Stomach smooth muscle (tissue), 2 donors: ENCODE measurements around the gene IST1.
"Not testable (repeated sequence)": the region's sequence is repeated elsewhere in the genome, so short reads cannot be mapped to it uniquely, and the experiment has no call there.

Source experiments
- H3K27ac ChIP-seq: one replicate; pipeline ENCODE4 v1.7.0; 2013; ENCODE audit warnings: mild to moderate bottlenecking, low read length, inconsistent platforms
- H3K27me3 ChIP-seq, 2 donors: one replicate each; pipeline ENCODE4 v1.7.0; 2013; ENCODE audit warnings: low read length in 2 of 2; ENCODE audit not compliant: insufficient read depth in 2 of 2, control insufficient read depth in 1 of 2
- H3K36me3 ChIP-seq, 2 donors: one replicate each; pipeline ENCODE4 v1.7.0; 2013; ENCODE audit warnings: low read length in 2 of 2; ENCODE audit not compliant: control insufficient read depth in 2 of 2, insufficient read depth in 2 of 2
- H3K4me1 ChIP-seq: one replicate; pipeline ENCODE4 v1.7.0; 2013; ENCODE audit warnings: low read length; ENCODE audit not compliant: control insufficient read depth, insufficient read depth
- H3K4me3 ChIP-seq, 2 donors: one replicate each; pipeline ENCODE4 v1.7.0; 2013; ENCODE audit warnings: low read length in 2 of 2
- H3K9ac ChIP-seq, 2 donors: one replicate each; pipeline ENCODE4 v1.7.0; 2013; ENCODE audit warnings: low read length in 2 of 2, mild to moderate bottlenecking in 1 of 2
- H3K9me3 ChIP-seq, 2 donors: one replicate each; pipeline ENCODE4 v1.7.0; 2013; ENCODE audit warnings: low read length in 2 of 2; ENCODE audit not compliant: control insufficient read depth in 2 of 2
- donor health status: healthy.
- donor health status: Pancreatic carcinoma.

IST1 gene

DNA sequence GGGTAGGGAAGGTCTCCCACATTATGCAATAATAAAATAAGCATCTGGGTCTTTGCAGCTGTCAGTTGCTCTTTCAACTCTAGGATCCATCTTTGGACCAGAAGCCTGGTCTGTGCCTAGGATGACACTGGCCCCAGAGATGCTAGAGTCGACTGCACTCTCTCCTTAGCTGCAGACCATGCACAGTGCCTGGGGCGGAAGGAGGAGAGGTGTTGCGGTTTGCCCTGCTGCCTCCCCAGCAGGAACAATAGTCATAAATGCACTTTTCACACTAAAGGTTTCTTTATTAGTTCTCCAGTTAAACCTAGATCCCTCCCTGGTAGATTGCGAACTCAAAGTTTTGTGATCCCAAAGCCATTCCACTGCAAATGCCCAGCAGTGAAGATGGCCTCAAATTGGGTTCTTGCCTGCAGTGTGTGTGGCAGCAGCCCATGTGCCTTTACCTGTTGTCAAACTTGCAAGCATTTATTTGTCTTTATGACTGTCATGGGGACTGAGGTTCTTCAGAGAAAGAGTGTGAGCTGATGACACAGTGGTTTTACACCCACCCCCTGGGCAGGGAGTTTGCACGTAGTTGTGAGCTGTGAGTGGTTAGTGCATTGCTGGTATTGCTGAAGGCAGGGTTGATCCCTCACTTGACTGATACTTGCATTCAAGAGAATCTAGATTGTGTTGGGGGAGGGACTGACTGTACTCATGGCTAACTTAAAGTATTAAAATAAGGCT is 39.2 kb upstream of the IST1 start:
- Histone ChIP-seq H3K9ac (no peak overlapping the region), H3K9me3 (no peaks in the 10 kb centered on the region), H3K27ac (no peak overlapping the region), H3K4me1 (peaks cover 13% of the 10 kb centered on the region), H3K36me3 (peaks cover 18 to 33% of the 10 kb centered on the region in 2 donors), H3K27me3 (no peaks in the 10 kb centered on the region), H3K4me3 (no peak overlapping the region)

DNA sequence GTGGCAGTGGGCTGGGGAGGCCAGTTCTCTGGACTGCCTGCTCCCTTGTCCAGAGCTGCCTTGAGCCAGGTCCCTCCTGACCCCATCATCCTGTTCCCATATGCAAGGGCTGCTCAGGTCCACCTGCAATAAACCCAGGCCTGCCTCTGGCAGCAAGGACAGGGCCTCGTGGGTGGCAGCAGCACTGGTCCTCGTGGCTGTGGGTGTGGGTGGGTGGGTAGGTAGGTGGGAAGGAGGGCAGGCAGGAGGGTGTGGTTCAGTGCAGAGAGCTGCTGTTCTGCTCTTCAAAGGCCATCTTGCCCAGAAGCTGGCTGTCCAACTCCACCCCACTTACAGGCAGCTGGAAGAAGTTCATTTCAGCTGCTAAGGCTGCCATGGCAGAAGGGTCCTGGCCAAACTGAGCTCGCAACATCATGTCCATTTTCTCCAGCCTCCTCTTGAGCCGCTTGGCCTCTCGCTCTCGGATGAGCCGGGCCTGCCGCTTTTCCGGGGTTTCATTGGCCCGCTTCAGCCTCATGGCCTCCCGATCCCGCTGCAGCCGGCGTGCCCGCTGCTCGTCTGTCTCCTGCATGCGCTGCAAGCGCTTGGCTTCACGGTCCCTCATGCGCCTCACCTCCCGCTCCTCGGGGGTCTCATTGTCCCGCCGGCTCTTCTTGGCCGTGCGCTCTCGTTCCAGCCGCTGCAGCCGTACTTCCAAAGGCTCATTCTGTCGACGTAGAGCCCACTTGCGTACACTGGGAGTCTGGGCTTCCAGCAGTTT is 35.4 kb upstream of the IST1 start:
- no peak overlapping the region for H3K9ac ChIP-seq
- no peak overlapping the region for H3K27ac ChIP-seq
- H3K9me3 ChIP-seq: no peaks in the 10 kb centered on the region
- peaks cover 5% of the 10 kb centered on the region for H3K4me1 ChIP-seq
- no peaks in the 10 kb centered on the region for H3K27me3 ChIP-seq
- H3K4me3 ChIP-seq: no peak overlapping the region
- peaks cover 17 to 34% of the 10 kb centered on the region in 2 donors for H3K36me3 ChIP-seq

DNA sequence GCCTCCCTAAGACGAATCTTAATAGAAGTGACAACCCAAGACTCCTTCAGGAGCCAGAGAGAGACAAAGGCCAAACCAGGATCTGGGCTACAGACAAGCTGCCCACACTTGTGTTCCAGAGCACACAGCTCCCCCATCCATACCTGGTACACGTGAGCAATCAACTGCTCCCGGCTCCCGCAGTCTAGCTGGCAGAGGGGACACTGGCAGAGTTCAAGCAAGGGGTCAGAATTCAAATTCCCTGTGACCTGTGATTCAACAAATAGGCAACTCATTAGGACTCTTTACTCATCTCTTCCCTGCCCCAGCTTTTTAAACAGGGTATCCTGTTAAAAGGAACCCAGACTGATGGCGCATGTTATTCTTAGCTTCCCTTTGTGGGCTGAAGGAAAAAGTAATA is 31.3 kb upstream of the IST1 start:
- Histone ChIP-seq H3K36me3 (peaks cover 17 to 34% of the 10 kb centered on the region in 2 donors), H3K9me3 (no peaks in the 10 kb centered on the region), H3K4me1 (no peaks in the 10 kb centered on the region), H3K27me3 (no peaks in the 10 kb centered on the region), H3K4me3 (no peak overlapping the region), H3K27ac (no peak overlapping the region), H3K9ac (no peak overlapping the region)

DNA sequence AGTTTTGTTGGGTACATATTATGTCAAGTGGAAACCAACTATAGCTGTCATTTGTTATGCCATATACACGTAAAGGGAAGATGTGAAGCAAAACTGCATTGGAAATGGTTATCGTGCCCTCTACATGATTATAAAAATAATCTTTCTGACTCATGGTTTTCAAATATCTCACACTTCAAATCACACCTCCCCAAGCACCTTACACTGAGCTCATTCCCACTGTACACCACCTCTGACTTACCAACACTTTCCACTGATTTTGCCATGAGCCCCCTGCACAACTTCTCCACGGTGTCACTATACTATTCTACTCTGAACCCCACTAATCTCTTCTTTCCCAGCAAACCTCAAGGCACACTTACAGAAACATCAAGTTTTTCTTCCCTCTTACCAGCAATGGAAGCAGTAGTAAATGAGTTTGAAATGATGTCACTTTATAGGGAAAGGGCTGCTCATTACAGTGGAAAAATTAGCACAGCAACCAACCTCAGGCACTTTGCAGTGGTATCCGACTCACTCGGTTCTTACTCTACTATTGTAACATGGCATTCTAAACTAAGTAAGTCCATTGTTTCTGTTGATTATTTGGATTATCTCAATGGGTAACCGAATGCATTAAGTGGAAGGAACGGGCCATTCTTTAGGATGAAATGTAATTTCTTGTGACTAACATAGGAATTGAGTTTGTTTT is 30.0 kb upstream of the IST1 start:
- no peak overlapping the region for H3K9ac ChIP-seq
- no peaks in the 10 kb centered on the region for H3K4me1 ChIP-seq
- peaks cover 11 to 31% of the 10 kb centered on the region in 2 donors for H3K36me3 ChIP-seq
- no peaks in the 10 kb centered on the region for H3K9me3 ChIP-seq
- H3K27ac ChIP-seq: no peak overlapping the region
- H3K4me3 ChIP-seq: no peak overlapping the region
- no peaks in the 10 kb centered on the region for H3K27me3 ChIP-seq

DNA sequence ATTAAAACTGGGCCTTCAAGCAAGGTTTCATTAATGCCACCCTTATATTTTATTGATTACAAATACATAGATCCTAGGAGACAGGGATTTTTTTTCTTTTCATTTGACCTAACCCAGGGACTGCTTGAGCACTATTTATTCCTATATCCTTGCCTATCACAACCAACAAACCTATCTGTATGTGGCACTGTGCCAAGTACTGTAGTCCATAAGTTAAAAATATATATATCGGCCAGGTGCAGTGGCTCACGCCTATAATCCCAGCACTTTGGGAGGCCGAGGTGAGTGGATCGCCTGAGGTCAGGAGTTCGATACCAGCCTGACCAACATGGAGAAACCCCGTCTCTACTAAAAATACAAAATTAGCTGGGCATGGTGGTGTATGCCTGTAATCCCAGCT is 28.2 kb upstream of the IST1 start:
- not testable (repeated sequence) for H3K4me3 ChIP-seq, H3K4me1 ChIP-seq, H3K9me3 ChIP-seq, H3K27me3 ChIP-seq, H3K9ac ChIP-seq, H3K27ac ChIP-seq
- peaks cover 8 to 22% of the 10 kb centered on the region in 2 donors for H3K36me3 ChIP-seq

DNA sequence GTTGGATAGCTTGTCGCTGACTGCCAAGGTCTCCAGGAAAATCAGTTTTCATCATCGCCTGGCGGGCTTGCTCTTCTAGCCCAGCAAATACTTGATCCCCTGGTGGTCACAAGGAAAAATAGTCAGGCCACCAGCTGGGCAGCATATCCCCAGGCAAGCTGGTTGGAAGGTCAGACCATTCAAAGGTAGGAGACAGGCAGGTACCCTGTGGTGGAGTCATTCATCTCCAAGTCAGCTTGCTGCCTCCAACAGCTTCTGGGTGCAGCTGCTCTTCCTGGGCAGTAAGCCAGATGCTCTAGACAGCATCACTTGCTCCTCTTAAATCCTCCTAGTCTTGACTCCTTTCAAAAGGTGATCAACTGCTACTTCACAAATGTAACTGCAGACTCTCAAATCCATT is 27.4 kb upstream of the IST1 start:
- H3K27ac ChIP-seq: no peak overlapping the region
- H3K4me3 ChIP-seq: no peak overlapping the region
- H3K27me3 ChIP-seq: no peaks in the 10 kb centered on the region
- H3K9me3 ChIP-seq: no peaks in the 10 kb centered on the region
- H3K9ac ChIP-seq: no peak overlapping the region
- no peaks in the 10 kb centered on the region for H3K4me1 ChIP-seq
- H3K36me3 ChIP-seq: peaks cover 8 to 19% of the 10 kb centered on the region in 2 donors

DNA sequence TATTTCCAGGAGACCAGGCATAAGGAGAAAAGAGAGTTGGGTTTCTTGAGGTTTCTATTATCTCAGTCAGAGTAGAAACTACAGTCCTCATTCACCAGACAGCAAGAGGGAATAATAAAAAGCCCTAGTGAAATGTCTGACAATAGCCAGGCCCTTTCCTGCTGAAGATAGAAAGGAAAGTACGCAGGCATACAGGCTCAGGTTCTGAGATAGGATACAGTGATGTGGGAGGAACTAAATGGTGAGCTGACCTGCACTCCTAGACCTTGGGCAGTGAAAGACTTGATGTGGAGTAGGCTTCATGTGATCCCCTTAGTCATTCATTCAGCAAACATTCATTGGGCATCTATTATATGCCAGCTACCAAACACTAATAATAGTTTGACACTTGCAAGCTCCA is 26.2 kb upstream of the IST1 start:
- Histone ChIP-seq H3K9me3 (no peaks in the 10 kb centered on the region), H3K27ac (no peak overlapping the region), H3K27me3 (no peaks in the 10 kb centered on the region), H3K36me3 (peaks cover 7 to 16% of the 10 kb centered on the region in 2 donors), H3K4me1 (no peaks in the 10 kb centered on the region), H3K9ac (no peak overlapping the region), H3K4me3 (no peak overlapping the region)

DNA sequence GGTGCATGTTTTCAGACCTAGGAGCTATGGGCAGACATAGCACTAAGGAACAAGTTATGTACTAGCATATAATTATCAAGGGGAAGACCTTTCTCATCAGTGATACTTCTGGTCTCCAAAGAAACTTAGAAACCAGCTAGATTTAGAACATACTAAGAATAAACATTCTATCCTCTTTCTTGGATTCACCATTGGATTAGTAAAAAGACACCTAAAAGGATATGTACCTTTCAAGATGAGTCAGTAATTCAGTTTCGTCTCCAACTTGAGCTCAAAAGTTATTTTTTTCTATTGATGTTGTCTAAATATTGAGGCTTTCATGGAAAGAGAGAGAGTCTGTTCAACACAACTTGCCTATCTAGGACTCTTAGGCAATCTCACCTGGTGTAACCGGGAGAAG is 24.5 kb upstream of the IST1 start:
- H3K4me1 ChIP-seq: no peaks in the 10 kb centered on the region
- H3K9ac ChIP-seq: no peak overlapping the region
- H3K27me3 ChIP-seq: no peaks in the 10 kb centered on the region
- no peak overlapping the region for H3K4me3 ChIP-seq
- H3K9me3 ChIP-seq: no peaks in the 10 kb centered on the region
- no peak overlapping the region for H3K27ac ChIP-seq
- H3K36me3 ChIP-seq: peaks cover 4 to 10% of the 10 kb centered on the region in 2 donors

DNA sequence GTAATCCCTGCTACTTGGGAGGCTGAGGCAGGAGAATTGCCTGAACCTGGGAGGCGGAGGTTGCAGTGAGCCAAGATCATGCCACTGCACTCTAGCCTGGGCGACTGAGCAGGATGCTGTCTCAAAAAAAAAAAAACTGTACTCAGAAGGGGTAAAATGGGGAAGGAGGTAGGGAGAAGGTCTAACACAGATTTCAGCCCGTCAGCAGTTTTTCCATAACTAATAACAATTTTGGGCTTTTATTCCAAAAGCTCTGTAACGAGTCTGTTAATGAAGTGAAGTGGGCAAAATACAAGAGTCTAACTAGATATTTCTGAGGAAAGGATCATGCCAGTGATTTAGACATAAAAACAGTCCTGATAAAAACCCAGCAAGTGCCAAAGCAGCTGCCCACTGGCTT is 22.1 kb upstream of the IST1 start:
- H3K4me1 ChIP-seq: no peaks in the 10 kb centered on the region
- H3K4me3 ChIP-seq: no peak overlapping the region
- no peaks in the 10 kb centered on the region for H3K27me3 ChIP-seq
- H3K9me3 ChIP-seq: no peaks in the 10 kb centered on the region
- peaks cover 5 to 8% of the 10 kb centered on the region in 2 donors for H3K36me3 ChIP-seq
- no peak overlapping the region for H3K27ac ChIP-seq
- H3K9ac ChIP-seq: no peak overlapping the region

DNA sequence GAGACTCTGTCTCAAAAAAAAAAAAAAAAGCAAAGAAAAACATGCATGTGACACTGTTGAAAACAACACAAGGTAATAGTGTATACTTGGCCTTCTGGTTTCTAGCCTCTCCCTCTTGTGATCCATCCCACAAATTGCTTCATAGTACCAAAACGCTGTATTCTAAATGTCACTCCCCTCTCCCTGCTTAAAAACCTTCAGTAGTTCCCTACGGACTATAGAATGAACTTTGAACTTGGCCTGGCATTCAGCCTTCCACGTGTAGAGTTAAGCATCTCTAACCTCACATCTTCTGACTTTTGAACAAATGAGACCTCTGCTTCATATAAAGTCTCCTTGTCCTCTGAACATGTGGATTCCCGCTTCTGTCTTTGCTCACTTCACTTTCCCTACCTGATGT is 16.4 kb upstream of the IST1 start:
- no peak overlapping the region for H3K4me3 ChIP-seq
- no peak overlapping the region for H3K27ac ChIP-seq
- no peak overlapping the region for H3K9ac ChIP-seq
- no peaks in the 10 kb centered on the region for H3K27me3 ChIP-seq
- peaks cover 10 to 16% of the 10 kb centered on the region in 2 donors for H3K36me3 ChIP-seq
- no peaks in the 10 kb centered on the region for H3K9me3 ChIP-seq
- H3K4me1 ChIP-seq: peaks cover 9% of the 10 kb centered on the region
